ENCODE results near the gene CCDC192.

GRCh38 chr5:127963233-127963632 lies 260.0 kb downstream of the CCDC192 start:
- TF ChIP-seq CTCF (IDR thresholded peaks at IDR 0.05), result no peak
- TF ChIP-seq ZFX (IDR thresholded peaks at IDR 0.05; ENCODE audit: borderline replicate concordance), result no peak
